Esophagus mucosa (tissue), 1 donor: Measurements from ENCODE around the gene SERINC2. TPM values are rescaled to one million over a fixed set of nuclear protein-coding genes. Genes with fewer than 3 reads are reported as not detected.

ENCODE experiments used
- ATAC-seq: fragments of 200-7000 bp; cut with Tn5 transposase; one replicate; pipeline ENCODE4 v1.9.1; 2020
- total RNA-seq: library from RNA; stranded (reverse); gene quantifications from one replicate; pipeline ENCODE4 v1.2.4, GENCODE V29; 2023
- donor health status: DM: yes; HTN: yes; CAD: no.

The SERINC2 gene
- total RNA-seq, 1 donor from 2014 or later: 109 TPM

DNA sequence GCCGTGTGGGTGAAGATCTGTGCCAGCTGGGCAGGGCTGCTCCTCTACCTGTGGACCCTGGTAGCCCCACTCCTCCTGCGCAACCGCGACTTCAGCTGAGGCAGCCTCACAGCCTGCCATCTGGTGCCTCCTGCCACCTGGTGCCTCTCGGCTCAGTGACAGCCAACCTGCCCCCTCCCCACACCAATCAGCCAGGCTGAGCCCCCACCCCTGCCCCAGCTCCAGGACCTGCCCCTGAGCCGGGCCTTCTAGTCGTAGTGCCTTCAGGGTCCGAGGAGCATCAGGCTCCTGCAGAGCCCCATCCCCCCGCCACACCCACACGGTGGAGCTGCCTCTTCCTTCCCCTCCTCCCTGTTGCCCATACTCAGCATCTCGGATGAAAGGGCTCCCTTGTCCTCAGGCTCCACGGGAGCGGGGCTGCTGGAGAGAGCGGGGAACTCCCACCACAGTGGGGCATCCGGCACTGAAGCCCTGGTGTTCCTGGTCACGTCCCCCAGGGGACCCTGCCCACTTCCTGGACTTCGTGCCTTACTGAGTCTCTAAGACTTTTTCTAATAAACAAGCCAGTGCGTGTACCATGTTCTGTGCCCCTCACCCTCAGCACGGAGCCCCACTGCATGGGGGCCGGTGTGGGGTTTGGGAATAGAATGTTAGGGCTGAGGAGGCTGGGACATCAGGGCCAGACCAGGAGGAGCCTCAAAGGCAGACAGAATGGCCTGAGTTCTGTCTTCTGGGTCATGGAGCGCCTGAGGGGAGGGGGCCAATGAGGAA lies 21.3 kb downstream of the SERINC2 start:
- ATAC-seq: peak; percentile 2

DNA sequence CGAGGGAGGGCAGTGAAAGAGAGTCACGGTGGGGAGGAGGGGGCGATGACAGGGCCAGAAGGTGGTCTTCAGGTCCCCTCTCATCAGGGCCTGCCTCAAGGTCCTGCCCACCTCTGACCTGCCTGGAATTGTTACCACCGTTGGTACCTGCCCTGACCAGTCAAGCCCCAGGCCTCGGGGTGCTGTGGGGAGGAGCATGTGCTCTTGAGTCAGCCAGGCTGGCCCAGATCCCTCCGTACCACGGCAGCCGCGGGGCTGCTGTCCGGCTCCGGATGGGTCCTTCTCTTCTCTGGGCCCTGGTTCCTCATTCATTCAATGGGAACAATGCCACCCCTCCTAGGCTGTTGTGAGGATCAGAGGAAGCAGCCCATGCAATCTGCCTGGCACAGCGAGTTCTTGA lies 22.0 kb downstream of the SERINC2 start:
- ATAC-seq: peak; percentile 54

DNA sequence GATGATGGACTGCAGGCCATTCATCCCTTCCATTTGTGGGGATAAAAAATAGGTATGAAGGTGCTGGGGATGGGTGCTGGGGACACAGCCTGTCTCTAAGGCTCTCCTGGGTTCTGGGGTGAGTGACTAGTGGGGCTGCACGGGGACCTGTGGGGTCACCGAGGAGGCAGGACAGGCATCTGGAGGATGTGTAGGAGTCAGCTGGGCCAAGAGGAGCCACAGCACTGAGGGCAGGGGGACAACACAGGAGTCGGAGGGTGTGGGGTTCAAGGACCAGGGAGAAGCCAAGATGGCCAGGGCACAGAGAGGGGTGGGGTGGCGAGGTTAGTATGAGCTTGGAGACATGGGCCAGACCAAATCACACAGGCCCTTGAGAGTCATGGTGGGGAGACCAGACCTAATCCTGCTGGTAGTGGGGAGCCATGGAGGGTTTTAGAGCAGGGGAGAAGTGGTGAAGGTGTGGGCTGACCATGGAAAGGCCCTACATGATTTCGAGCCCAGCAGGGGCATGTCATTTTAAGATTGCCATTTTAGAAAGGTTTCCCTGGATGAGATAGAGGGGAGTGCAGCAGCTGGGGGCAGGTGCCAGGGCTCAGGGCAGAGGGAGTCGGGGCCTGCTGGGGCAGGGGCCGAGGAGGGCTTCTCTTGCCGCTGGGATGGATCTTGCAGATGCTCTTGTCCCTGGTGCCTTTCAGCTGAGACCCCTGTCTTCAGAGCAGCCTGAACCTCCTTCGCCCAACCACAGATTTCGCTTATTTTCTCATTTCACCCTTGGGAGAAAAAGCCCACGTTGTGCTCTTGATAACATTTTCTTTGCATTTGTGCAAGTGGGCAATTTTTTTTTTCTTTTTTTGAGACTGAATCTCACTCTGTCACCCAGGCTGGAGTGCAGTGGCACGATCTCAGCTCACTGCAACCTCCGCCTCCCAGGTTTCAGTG lies 22.7 kb downstream of the SERINC2 start:
- peak; percentile 19 for ATAC-seq

DNA sequence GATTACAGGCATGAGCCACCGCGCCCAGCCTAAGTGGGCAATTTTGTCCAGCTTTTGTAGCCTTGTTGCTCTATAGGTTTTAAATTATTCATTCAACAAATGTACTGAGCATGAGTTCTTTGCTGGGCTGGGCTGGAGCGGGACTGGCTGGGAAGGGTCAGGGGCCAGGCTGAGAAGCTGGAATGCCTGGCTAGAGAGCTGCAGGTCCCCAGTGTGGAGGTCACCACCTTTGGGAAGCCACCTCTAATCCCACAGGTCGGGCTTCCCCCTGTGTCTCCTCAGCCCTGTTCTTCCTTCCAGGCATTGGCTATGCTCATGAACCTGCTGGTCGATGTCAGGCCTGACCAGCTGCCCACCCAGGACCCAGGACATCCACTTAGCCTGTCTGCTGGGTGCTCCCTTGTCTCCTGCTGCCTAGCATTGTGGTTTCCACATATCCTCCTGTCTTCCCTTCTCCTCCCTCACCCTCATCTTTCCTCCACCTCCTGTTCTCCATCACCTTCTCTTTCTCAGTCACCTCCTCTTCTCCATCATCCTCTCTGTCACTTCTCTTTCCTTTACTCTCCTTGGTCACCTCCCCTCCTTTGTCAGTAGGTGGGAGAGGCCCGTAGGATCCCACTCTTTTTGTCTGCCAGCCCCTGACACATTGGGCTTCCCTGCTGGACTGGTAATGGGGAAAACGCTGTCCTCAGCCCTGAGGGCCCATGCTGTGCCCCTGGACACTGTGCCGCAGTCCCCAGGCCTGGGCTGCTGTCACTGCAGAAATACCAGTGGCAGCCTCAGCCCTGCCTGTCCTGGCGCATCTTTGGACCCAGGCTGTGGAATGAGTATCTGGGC lies 23.8 kb downstream of the SERINC2 start:
- ATAC-seq: no peak

DNA sequence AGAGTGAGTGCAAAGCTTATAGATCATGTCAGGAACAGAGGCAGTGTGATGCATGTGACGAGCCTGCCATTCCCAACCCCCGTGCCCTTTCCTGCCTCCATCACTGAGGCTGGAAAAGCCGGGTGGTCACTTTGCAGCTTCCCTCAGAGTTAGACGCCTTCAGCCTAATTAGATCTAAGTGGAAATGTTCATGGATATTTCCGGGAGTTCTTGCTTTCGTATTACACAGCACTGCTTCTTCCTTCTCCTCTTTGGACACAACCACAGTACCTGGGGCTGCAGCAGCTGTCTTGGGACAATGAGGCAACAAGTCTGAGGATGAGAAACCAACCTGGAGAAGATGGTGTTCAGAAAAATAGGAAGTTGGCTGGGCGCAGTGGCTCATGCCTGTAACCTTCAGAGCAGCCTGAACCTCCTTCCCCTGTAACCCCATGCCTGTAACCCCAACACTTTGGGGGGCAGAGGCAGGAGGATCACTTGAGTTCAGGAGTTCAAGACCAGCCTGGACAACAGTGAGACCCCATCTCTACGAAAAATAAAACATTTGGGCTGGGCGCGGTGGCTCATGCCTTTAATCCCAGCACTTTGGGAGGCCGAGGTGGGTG lies 24.5 kb downstream of the SERINC2 start:
- no peak for ATAC-seq

DNA sequence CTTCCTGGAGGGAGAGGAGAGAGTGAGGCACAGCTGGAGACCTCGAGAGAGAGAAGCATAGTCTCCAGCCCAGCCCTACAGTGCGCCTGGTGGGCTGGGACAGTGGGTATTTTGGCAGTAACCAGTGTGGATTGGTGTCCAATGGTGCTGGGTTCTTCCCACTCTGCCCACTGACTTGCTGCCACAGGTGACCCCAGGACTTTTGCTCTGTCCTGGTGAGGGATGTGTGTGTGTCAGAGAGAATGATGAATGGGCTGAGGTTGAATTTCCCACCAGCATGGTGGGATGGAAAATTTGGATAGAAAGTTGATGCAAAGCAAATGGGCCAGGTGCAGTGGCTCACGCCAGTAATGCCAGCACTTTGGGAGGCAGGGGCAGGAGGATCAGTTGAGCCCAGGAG lies 26.3 kb downstream of the SERINC2 start:
- no peak for ATAC-seq

DNA sequence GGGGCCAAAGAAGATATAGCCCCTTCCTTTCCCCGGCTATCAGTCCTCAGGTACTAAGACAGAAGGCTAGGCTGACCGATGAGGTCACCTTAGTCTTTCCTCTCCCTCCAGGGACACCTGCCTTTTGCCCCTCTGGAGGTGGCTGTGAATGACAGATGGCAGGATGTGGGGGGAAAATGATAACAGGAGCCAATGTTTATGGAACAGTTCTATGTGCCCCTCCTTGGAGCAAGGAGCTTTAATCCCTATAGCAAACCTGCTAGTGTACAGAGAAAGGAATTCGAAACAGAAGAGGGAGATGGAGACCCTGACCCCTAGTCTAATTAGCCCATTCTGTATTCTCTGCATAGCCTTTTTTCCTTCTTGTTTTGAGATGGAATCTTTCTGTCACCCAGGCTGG lies 28.1 kb downstream of the SERINC2 start:
- no peak for ATAC-seq

DNA sequence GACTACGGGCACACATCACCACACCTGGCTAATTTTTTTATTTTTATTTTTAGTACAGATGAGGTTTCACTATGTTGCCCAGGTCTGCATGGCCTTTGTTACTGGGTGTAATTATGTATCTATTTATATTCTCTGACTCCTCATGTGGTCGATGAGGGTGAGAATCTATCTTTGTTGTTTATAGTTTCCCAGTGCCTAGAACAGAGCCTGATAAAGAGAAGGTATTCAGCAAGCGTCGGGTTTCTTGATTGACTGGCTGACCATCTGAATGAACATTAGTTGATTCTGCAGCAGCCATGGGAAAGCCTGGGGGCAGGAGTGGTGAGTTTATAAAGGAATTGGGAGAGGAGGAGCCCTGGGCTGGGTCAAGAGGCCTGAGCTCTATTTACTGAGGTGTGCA lies 28.5 kb downstream of the SERINC2 start:
- ATAC-seq: no peak

DNA sequence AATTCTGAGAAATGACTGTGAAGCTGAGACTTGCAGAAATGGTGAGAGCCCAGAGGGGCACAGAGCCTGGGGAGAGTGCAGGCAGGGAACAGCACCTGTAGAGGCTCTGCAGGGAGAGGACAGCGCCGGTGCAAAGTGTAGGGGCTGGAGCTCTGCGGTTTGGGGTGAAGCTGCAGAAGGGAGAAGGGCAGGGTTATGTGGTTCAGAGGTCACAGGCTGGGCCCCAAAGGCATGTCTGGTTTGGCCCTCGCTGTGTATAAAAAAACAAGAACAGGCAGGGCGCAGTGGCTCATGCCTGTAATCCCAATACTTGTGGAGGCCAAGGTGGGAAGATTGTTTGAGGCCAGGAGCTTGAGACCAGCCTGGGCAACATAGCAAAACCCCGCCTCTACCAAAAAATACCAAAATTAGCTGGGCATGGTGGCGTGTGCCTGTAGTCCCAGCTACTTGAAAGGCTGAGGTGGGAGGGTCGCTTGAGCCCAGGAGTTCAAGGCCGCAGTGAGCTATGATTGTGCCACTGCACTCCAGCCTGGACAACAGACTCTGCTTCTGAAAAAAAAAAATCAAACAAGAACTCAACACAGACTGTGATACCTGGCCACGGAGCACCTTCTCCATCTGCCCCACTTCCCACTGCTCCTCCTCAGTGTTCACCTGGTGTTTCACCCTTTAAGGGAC lies 29.1 kb downstream of the SERINC2 start:
- ATAC-seq: no peak

DNA sequence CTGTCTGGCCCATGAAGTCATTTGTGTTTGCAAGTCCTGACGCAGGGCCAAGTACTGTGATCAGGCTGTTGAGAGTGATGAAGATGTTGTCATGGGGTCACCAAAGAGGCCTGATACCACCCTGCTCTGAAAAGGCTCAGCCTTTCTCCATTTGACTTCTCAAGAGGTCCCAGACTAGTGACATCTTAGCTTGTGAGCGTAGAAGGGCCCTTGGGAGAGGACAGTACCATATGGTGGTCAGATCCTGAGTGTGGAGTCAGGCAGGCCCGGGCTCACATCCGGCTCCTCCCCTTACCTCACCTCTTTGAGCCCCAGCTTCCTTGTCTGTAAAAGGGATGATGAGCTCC lies 29.6 kb downstream of the SERINC2 start:
- ATAC-seq: no peak

DNA sequence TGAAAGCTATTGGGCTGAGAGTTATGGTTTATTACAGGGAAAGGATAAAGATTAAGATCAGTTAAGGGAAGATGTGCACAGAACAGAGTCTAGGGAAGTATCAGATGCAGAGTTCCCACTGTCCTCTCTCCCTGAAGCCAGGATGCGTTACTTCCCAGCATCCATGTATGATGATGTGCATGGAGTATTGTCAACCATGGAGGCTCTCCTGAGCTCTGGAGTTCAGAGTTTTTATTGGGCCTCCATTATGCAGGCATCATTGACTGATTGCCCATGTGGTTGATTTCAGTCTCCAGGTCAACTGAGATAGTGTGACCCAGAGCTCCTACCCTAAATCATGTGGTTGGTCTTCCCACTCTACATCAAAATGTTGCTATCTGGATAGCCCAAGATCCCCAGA lies 30.7 kb downstream of the SERINC2 start:
- no peak for ATAC-seq

DNA sequence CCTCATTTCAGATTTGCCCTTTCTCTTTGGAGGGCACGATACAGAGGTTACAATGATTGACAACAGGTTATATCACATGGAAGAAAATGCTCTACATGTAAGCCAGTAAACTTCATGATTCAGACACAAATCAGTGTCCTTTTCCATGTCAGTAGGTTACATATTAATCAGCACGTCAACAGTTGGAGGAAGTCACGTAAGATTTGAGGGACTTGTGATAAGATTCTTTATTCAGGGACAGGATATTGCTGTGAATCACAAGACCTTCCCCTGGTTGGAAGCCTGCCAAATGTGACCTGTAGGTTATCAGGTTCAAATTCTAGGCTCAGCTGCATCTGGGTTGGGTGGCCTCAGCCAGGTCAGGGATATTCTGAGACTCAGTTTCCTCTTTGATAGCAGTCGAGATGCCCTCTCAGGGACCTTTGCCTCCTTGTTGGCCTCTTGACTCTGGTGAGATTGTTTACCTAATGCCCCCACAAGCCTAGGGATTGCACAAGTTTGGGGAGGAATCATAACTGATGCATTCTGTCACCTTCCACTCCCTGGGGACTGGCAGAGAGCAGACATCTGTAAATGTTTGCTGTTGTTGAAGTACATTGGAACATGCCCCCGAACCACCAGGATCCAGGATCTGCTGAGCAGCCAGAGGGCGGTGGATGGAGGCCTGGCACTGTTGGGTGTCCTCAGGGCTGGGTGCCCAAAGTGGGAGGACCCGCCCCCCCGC lies 31.9 kb downstream of the SERINC2 start:
- ATAC-seq: no peak

DNA sequence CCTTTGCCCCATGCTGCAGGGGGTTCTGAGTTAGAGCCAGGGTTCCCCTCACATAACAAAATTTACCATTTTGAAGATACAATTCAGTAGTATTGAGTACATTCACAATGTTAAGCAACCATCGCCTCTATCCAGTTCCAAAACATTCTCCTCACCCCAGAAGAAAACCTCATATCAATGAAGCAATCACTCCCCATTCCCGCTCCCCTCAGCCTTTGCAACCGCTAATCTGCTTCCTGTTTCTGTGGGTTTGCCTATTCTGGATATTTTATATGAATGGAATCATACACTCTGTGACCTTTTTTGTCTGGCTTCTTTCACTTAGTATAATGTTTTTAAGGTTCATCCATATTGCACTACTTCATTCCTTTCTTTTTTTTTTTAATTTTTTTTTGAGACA lies 32.9 kb downstream of the SERINC2 start:
- ATAC-seq: no peak

DNA sequence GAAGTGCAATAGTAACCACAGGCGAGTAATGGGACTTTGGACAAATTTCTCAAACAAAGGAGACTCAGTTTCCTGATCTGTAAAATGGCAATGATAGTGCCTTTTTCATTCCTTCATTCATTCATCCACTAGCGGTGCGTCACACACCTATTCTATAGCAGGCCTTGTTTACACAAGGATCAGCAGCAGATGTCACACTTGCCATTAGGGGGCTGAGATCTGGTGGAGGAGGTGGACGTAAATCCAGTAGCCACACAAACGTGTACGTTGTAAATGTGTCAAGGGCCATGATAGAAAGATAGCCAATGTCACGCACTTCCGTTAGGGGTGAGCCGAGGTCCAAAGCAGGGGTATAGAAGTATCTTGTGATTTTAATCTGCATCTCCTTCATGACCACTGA lies 34.2 kb downstream of the SERINC2 start:
- no peak for ATAC-seq

DNA sequence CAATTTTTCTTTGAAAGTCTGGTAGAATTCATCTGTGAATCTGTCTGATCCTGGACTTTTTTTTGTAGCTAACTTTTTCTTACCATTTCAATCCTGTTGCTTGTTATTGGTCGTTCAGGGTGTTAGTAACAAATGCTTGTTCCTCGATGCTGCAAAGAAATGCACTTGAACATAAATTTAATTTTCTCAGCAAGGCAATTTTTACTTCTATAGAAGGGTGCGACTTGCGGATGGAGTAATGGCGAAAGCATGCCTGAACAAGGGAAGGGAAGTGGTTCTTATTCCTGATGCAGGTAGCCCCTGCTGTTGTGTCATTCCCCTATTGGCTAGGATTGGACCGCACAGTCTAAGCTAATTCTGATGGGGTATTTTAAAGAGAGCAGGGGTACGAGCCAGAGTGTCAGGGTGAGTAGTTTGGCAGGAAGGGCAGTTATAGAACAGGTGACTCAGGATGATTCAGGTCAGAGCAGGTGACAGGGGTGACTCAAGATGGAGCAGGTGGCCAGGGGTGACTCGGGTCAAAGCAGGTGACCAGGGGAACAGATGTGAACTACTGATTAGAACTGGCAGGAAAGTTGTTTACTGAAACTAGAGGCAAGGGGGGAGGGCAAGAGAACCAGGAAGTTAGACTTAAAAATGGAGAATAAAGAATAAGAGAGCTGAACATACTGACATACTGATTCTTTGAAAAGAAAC lies 40.5 kb downstream of the SERINC2 start:
- ATAC-seq: no peak

DNA sequence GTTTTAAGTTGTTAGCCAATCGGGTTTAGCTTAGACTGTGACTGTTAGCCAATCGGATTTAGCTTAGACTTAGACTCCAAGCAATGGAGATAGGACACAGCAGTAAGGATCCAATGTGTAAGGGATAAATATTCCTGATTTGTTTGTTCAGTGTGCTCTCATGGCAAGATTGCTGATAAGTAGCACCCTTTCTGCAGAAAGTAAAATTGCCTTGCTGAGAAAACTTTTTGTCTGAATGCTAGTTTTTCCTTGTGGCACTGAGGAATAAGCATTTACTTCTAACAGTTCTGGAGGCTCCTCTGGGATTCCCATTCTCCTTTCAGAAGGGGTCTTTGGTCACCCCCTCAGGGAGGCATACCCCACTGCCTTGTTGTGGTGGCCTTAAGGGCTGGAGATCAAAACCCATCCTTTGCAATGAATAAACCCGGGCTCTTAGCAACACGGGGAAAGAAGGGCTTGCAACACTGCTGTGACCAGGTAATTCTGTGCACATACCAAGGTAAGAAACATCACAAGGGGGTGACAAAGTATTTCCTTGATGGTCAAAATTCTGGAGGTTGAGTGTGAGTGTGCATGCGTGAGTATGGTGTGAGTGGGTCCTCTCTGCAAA lies 45.4 kb downstream of the SERINC2 start:
- no peak for ATAC-seq

DNA sequence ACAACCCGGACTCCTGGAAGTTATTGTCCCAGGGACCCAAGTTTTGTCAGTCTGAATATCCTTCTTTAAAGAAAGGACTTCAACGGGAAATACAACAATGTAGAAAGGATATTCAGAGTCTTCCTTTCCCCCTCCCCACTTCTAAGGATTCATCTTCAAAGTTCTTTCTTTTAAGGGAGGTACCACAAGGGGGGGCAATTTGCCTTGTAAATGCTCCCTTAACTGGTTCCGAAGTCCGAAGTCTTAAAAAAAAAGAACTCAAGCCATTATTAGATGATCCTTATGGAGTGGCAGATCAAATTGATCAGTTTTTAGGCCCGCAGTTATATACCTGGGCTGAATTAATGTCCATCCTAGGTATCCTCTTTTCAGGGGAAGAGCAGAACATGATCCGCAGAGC lies 47.0 kb downstream of the SERINC2 start:
- no peak for ATAC-seq

DNA sequence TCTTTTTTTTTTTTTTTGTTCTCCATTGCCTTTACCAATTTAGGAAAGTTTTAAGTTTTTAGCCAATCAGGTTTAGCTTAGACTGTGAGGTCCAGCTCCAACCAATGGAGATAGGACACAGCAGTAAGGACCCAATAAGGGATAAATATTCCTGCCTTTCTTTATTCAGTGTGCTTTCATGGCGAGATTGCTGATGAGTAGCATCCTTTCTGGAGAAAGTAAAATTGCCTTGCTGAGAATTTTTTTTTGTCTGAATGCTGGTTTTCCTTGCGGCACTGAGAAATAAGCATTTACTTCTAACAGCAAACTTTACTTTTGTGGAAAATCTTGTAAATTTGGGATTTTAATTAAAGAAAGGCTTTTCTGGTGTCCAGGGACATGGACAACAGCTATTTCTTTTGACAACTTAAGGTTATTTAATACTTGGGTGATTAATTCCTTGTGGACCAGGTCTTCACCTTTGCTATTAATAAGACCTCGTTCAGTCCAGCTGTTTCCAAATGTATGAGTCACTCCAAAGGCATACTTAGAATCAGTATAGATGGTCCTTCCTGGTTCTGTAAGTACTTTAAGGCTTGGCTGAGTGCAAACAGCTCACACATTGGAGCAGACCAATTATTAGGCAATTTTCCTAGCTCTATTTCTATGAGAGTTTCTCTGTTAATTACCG lies 54.1 kb downstream of the SERINC2 start:
- ATAC-seq: peak; percentile 51

DNA sequence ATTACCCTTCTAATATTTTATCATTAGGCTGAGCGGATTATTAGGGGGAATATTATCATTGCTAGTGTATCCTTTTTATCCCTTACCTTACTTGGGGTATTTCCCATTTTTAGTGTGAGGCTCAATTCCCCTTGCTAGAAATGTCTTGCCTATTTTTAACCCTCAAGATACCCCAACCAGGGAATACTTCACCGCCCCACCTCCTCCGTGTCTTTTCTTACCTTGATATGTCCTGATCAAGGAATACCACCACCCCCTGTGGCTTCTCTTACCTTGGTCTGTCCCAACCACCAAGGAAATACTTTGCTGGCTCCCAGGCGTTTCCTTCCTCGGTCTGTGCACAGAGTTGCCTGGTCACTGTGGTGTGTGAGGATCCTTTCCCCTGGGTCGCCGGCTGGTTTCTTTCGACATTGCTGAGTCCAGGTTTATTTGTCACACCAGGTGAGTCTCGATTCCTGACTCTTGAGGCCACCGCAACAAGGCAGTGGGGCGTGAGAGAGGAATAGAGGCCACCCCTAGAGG lies 57.8 kb downstream of the SERINC2 start:
- ATAC-seq: peak; percentile 49
